ENCODE measurements around the gene NIBAN1. TPM values are rescaled to one million over a fixed set of nuclear protein-coding genes. Genes with fewer than 3 reads are reported as not detected.

NIBAN1 gene
- polyA plus RNA-seq, 3 donors, result 10.2 to 24.6 (median 12.4) TPM

- Histone ChIP-seq H3K4me3 (replicated peaks in 1 of 3; ENCODE audit: low read depth in 2 of 3, low read length in 3 of 3) (peak overlapping the region in 1 of 3 experiments; percentile 7), H3K9me3 (replicated peaks in 1 of 2; ENCODE audit: control insufficient read depth in 1 of 2, insufficient read depth in 1 of 2, low read length in 2 of 2) (peaks cover 0 to 7% of the 10 kb centered on the region in 2 donors), H3K27ac (ENCODE audit: low read depth in 1 of 2, low read length in 2 of 2) (no peak overlapping the region), H4K20me1 (ENCODE audit: insufficient read depth, low read length) (peaks cover 17% of the 10 kb centered on the region), H3K9ac (ENCODE audit: insufficient read depth, low read length, poor library complexity, severe bottlenecking) (peak overlapping the region; percentile 19), H3K36me3 (replicated peaks in 1 of 2; ENCODE audit: control insufficient read depth in 1 of 2, insufficient read depth in 2 of 2, low read length in 2 of 2) (no peaks in the 10 kb centered on the region), H3K27me3 (ENCODE audit: control insufficient read depth in 2 of 2, insufficient read depth in 2 of 2, low read length in 2 of 2) (no peaks in the 10 kb centered on the region), H3K4me2 (replicated peaks; ENCODE audit: extremely low read depth, low read length, poor library complexity, severe bottlenecking) (peak overlapping the region; percentile 19), H3K79me2 (ENCODE audit: insufficient read depth, low read length) (peaks cover 50% of the 10 kb centered on the region), H3K4me1 (ENCODE audit: control insufficient read depth in 1 of 2, insufficient read depth in 2 of 2, low read length in 2 of 2) (peaks cover 12 to 13% of the 10 kb centered on the region in 2 donors), H2AFZ (ENCODE audit: insufficient read depth, low read depth, low read length, poor library complexity, severe bottlenecking) (peak overlapping the region; percentile 8)
- intact Hi-C loops (cut with micrococcal nuclease), result no loop called here
- peaks cover 18% of the 10 kb centered on the region for H3K4me1 Mint-ChIP-seq
- 67% methylated on average over 1 of the region's 3 CpGs for WGBS (ENCODE audit: insufficient coverage)
- H3K4me3 Mint-ChIP-seq, result peak overlapping the region in 1 of 2 donors; percentile 75
- TF ChIP-seq, protein P1, sequence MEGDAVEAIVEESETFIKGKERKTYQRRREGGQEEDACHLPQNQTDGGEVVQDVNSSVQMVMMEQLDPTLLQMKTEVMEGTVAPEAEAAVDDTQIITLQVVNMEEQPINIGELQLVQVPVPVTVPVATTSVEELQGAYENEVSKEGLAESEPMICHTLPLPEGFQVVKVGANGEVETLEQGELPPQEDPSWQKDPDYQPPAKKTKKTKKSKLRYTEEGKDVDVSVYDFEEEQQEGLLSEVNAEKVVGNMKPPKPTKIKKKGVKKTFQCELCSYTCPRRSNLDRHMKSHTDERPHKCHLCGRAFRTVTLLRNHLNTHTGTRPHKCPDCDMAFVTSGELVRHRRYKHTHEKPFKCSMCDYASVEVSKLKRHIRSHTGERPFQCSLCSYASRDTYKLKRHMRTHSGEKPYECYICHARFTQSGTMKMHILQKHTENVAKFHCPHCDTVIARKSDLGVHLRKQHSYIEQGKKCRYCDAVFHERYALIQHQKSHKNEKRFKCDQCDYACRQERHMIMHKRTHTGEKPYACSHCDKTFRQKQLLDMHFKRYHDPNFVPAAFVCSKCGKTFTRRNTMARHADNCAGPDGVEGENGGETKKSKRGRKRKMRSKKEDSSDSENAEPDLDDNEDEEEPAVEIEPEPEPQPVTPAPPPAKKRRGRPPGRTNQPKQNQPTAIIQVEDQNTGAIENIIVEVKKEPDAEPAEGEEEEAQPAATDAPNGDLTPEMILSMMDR (IDR thresholded peaks at IDR 0.05), result no peak
- H3K27ac Mint-ChIP-seq, result peak overlapping the region in 2 of 7 donors; percentile 26 to 51
- DNase-seq, result no peak
- H3K36me3 Mint-ChIP-seq, result peaks cover 9 to 26% of the 10 kb centered on the region in 2 donors
- peaks cover 0 to 11% (median 5%) of the 10 kb centered on the region in 7 donors for H3K9me3 Mint-ChIP-seq
- H3K27me3 Mint-ChIP-seq (ENCODE audit: low read depth in 3 of 3), result peaks cover 0 to 2% (median 0%) of the 10 kb centered on the region in 3 donors
Measured at GRCh38 chr1:184929711-184930202, 44.6 kb downstream of the NIBAN1 start.

DNA sequence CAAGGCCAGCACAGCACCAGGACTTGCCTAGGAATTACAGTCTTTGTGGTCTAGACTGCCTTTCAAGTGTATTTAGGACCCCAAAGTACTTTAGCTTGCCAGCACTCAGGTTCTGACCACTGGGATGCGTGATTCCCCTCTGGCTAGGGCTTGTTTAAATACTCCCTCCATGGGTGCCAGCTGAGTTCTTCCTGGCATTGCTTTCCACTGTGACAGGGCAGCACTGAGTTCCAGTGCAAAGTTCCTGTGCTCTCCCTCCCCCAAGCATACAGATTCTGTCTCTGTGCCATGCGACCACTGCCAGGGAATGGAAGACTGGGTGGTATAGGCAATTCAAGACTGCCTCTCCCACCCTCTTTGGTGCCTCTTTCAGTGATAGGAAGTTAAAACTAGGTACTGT is 45.9 kb downstream of the NIBAN1 start:
- intact Hi-C loops (cut with micrococcal nuclease), result no loop called here
- no peaks in the 10 kb centered on the region for H3K27me3 ChIP-seq (ENCODE audit: control insufficient read depth in 2 of 2, insufficient read depth in 2 of 2, low read length in 2 of 2)
- TF ChIP-seq, protein P1 (IDR thresholded peaks at IDR 0.05), result no peak
- H3K4me1 ChIP-seq (ENCODE audit: control insufficient read depth in 1 of 2, insufficient read depth in 2 of 2, low read length in 2 of 2), result peaks cover 12 to 13% of the 10 kb centered on the region in 2 donors
- H3K9me3 ChIP-seq (replicated peaks in 1 of 2; ENCODE audit: control insufficient read depth in 1 of 2, insufficient read depth in 1 of 2, low read length in 2 of 2), result peaks cover 0 to 7% of the 10 kb centered on the region in 2 donors
- Mint-ChIP-seq H3K27me3 (ENCODE audit: low read depth in 3 of 3) (no peaks in the 10 kb centered on the region), H3K4me1 (peaks cover 18% of the 10 kb centered on the region), H3K9me3 (peaks cover 0 to 11% (median 4%) of the 10 kb centered on the region in 7 donors), H3K27ac (no peak overlapping the region), H3K4me3 (no peak overlapping the region), H3K36me3 (peaks cover 7 to 19% of the 10 kb centered on the region in 2 donors)
- 90% methylated on average over 1 of the region's 2 CpGs for WGBS (ENCODE audit: insufficient coverage)
- no peak overlapping the region for H3K4me3 ChIP-seq (replicated peaks in 1 of 3; ENCODE audit: low read depth in 2 of 3, low read length in 3 of 3)
- H2AFZ ChIP-seq (ENCODE audit: insufficient read depth, low read depth, low read length, poor library complexity, severe bottlenecking), result no peak overlapping the region
- H3K4me2 ChIP-seq (replicated peaks; ENCODE audit: extremely low read depth, low read length, poor library complexity, severe bottlenecking), result no peak overlapping the region
- no peak overlapping the region for H3K9ac ChIP-seq (ENCODE audit: insufficient read depth, low read length, poor library complexity, severe bottlenecking)
- no peak for DNase-seq
- no peak overlapping the region for H3K27ac ChIP-seq (ENCODE audit: low read depth in 1 of 2, low read length in 2 of 2)
- no peaks in the 10 kb centered on the region for H3K36me3 ChIP-seq (replicated peaks in 1 of 2; ENCODE audit: control insufficient read depth in 1 of 2, insufficient read depth in 2 of 2, low read length in 2 of 2)
- H4K20me1 ChIP-seq (ENCODE audit: insufficient read depth, low read length), result peaks cover 11% of the 10 kb centered on the region
- peaks cover 37% of the 10 kb centered on the region for H3K79me2 ChIP-seq (ENCODE audit: insufficient read depth, low read length)

Small RNA genes within 50 kb of the gene (small RNA-seq; reads per million reads assigned to genes)
- gene RNA5SP72 (ENCODE audit: insufficient read length, low read depth), result not detected

Other genes starting within 250 kb of the NIBAN1 start
- 10 to 100 TPM; 15.5 to 21.9 (median 18.0) TPM for gene EDEM3, start 219.7 kb downstream of the NIBAN1 start, polyA plus RNA-seq
- 10 to 100 TPM; 15.5 to 25.2 (median 19.3) TPM for gene RNF2, start 71.0 kb upstream of the NIBAN1 start, polyA plus RNA-seq
- 10 to 100 TPM in 1 of 3 donors, 1 to 10 TPM in 2; 5.0 to 11.5 (median 7.4) TPM for gene TRMT1L, start 182.4 kb upstream of the NIBAN1 start, polyA plus RNA-seq
- 1 to 10 TPM in 2 of 3 donors, under 1 TPM in 1; 0.89 to 2.8 (median 1.7) TPM for gene SWT1, start 182.7 kb upstream of the NIBAN1 start, polyA plus RNA-seq

All from CD14-positive monocyte (primary cell).